DLD1 (cell line): Measurements from ENCODE around the gene PAN2.
"Not testable (repeated sequence)": the region's sequence is repeated elsewhere in the genome, so short reads cannot be mapped to it uniquely, and the experiment has no call there.

Experiments
- in situ Hi-C: cut with HindIII; loops from 2 replicates; pipeline ENCODE4 v1.10.0; 2017; ENCODE audit warnings: low sequenced_read_pairs

The PAN2 gene

GRCh38 chr12:56342290-56342689 lies 8.5 kb upstream of the PAN2 start:
- in situ Hi-C loops: not testable (repeated sequence)

DNA sequence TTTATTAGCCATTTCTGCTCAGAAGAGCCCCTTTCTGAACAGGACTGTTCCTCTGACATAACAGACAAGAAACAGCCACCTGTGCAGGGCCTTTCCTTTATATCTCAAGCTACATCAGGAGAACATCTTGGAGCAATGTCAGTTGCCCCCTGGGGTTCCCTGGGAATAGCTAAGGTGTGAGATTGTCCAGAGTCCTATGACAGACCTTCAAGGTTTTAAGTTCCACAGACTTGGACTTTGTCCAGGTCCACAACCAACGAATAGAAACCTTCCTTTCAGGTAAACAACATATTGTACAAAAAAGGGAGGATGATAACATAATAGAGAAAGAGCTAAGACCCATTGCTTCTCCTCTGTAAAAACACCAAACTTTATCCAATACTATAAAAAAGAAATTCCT lies 7.8 kb upstream of the PAN2 start:
- in situ Hi-C loops: no loop called here

DNA sequence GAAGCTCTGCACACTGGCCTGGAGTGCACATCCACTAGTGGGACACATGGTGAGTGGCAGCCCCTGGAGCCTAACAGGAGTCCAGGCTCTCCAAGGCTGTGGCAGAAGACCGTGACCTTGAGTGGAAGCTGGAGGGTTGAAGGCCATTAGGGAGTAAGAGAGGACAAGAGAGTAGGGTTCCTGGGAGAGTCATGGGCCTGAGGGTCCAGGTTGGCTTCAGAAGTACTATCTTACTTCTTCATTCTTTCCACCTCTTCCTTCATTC lies 5.3 kb upstream of the PAN2 start:
- in situ Hi-C loops: no loop called here

DNA sequence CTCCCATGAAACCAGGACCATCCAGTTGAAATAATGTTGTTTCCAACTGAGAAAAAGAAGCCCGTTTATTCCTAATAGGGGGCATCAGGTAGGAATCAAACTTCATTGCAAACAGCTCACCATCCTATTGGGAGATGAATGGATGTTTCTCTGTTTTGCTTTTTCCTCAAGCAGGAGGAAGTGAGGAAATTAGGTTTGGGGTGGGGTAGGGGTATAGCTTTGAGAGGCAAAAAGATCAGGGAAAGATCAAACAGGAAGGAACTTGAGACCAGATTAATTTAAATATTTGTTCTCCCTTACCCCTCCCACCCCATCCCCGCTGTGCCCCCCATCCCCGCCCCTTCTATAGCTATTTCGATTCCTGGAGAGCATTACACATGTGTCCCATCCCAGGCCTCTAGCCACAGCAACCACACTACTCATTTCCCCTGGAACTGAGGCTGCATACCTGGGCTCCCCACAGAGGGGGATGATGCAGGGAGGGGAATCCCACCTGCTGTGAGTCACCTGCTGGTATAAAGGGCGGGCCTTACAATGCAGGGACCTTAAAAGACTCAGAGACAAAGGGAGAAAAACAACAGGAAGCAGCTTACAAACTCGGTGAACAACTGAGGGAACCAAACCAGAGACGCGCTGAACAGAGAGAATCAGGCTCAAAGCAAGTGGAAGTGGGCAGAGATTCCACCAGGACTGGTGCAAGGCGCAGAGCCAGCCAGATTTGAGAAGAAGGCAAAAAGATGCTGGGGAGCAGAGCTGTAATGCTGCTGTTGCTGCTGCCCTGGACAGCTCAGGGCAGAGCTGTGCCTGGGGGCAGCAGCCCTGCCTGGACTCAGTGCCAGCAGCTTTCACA lies 4.7 kb upstream of the PAN2 start, which contains the start of gene IL23A:
Gene IL23A (plus strand): TSS at position 577 of the 850 bp plus-strand sequence. CDS start 161 bp downstream, at position 738.
- in situ Hi-C loops: no loop called here

GRCh38 chr12:56337753-56338251 lies 4.0 kb upstream of the PAN2 start:
- in situ Hi-C loops: no loop called here

DNA sequence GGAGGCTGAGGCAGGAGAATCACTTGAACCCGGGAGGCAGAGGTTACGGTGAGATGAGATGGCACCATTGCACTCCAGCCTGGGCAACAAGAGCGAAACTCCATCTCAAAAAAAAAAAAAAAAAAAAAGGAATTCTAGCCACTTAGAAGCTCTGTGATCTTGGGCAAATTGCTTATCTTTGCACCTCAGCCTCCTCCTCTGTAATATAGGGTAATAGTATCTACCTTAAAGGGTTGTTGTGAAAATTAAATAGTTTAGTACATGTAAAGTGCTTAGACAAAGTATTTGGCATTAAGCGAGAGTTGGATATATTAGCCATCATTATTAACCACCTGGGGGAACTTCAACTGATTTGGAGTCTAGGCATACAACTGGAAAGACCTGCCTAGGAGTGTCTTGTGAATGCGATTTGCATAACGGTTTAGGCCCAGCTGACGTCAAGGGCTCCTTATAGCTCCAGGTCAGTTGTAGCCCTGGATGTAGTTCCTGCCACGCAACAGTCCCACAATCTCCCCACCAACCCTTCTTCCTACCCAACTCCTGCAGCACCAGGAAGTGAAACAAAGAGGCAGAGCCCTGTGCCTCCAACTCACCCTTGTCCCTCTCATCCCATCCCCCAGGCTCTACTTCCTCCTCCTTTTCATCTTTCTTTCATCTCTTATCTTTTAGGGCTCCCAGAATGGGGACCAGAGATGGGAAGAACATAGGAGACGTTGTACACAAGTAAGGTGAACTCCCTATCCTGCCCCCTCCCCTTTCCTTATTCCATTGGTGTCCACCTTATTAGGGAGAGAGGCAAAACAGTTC lies 2.8 kb upstream of the PAN2 start:
- in situ Hi-C loops: no loop called here

GRCh38 chr12:56335527-56335926 lies 1.7 kb upstream of the PAN2 start:
- in situ Hi-C loops: not testable (repeated sequence)

DNA sequence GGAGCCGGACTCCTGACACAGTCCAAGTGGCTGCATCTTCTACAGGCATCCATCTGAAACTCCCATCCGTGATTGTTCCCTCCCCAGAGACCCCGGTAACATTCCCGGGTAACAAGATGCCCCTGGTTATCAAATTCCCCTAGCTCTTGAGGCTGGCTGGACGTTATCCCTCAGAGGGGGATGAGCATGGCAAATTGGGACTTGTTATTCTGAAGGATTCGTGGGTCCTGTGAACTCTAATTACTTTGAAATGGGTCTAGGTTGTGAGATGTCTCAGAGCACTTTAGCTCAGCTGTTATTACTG lies 642 bp upstream of the PAN2 start:
- in situ Hi-C loops: no loop called here

DNA sequence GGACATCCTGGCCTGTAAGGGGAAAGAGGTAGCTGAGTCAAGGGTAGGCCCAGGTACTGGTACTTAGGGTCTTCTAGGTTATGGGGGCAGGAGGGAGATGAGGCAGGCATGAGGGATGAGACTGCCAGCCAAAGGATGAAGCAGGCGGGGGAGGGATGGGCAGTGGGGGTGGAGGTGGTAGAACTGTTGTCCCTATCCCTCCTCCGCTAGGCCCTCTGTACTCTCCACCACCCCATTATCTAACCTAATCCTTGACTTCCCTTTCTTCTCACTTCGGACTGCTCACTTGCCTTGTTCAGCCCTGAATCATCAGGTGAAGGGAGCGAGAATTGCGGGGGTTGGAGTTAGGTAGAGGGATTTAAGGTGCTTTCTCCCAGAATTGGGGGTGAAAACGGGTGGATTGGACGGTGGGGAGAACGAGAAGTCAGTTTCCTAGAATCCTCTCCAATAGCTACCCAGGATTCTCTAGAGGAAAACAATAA lies 562 bp downstream of the PAN2 start:
- in situ Hi-C loops: no loop called here

- in situ Hi-C loops: no loop called here
These were observed 1.1 kb downstream of the PAN2 start for GRCh38 chr12:56332512-56333196.

GRCh38 chr12:56330936-56331490 lies 2.8 kb downstream of the PAN2 start:
- in situ Hi-C loops: no loop called here

DNA sequence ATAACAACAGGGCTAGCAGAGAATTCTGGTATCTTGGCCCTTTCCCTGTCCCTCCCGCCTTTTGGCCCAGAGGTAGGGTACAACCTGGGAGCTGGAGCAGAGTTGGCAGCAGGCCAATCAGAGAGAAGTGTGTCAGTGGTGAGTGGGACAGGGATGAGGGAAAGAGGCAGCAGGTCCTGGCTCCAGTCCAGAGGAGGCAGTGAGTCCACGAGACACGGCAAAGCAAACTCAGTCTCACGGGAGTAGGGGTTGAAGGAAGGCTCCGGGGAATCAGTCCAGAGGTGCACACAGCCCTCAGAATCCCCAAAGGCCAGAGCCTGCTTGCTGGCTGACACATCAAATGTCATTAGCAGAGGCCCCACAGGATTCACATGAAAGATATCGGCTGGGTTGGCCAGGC lies 7.3 kb downstream of the PAN2 start:
- in situ Hi-C loops: no loop called here

DNA sequence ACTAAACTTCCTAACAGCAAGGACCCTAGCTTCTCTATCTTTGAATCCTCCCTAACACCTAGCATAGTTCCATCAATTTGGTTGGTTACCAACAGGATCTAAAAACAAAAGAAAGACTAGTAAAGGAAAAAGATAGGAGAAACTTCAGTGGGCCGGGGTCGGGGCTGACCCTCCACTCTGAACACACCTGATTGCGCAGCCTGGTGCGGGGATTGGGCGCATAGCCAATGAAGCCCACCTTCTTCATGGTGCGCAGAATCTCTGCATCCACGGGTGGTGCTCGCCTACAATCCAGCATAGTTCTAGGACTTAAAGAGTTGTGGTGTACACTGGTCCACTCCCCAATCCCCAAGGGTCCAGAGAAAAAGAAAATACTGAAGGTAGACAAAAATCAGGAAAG lies 7.7 kb downstream of the PAN2 start:
- in situ Hi-C loops: no loop called here

GRCh38 chr12:56324206-56324605 lies 9.6 kb downstream of the PAN2 start:
- in situ Hi-C loops: no loop called here

DNA sequence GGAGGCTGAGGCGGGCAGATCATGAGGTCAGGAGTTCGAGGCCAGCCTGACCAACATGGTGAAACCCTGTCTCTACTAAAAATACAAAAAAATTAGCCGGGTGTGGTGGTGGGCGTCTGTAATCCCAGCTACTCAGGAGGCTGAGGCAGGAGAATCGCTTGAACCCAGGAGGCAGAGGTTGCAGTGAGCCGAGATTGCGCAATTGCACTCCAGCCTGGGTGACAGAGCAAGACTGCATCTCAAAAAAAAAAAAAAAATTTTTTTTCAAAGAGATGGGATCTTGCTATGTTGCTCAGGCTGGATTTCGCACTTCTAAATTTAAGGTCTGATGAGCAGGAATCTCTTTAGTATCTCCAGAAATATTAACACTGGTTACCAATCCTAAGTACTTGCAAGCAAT lies 12.2 kb downstream of the PAN2 start:
- in situ Hi-C loops: not testable (repeated sequence)

DNA sequence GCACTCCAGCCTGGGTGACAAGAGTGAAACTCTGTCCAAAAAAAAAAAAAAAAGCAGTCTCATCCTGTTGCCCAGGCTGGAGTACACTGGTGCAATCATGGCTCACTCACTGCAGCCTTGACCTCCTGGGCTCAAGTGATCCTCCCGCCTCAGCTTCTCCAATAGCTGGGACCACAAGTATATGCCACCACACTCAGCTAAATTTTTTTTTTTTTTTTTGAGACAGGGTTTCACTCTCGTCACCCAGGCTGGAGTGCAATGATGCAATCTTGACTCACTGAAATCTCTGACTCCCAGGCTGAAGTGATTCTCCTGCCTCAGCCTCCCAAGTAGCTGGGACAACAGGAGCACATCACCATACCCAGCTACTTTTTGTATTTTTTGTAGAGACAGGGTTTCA lies 12.8 kb downstream of the PAN2 start:
- in situ Hi-C loops: no loop called here

DNA sequence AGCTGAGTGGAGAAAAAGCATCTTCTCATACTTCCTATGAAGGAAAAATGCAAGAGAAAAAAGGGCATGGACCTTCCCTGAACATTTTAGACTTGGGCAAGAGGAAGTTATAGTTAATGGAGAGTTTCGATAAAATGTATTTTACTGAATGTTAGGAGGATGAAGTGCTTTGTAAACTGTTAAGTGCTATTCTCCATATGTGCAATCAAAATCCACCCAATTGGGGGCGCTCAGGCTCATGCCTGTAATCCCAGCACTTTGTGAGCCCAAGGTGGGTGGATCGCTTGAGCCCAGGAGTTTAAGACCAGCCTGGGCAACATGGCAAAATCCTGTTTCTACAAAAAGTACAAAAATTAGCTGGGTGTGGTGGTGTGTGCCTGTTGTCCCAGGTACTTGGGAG lies 16.1 kb downstream of the PAN2 start:
- in situ Hi-C loops: no loop called here

DNA sequence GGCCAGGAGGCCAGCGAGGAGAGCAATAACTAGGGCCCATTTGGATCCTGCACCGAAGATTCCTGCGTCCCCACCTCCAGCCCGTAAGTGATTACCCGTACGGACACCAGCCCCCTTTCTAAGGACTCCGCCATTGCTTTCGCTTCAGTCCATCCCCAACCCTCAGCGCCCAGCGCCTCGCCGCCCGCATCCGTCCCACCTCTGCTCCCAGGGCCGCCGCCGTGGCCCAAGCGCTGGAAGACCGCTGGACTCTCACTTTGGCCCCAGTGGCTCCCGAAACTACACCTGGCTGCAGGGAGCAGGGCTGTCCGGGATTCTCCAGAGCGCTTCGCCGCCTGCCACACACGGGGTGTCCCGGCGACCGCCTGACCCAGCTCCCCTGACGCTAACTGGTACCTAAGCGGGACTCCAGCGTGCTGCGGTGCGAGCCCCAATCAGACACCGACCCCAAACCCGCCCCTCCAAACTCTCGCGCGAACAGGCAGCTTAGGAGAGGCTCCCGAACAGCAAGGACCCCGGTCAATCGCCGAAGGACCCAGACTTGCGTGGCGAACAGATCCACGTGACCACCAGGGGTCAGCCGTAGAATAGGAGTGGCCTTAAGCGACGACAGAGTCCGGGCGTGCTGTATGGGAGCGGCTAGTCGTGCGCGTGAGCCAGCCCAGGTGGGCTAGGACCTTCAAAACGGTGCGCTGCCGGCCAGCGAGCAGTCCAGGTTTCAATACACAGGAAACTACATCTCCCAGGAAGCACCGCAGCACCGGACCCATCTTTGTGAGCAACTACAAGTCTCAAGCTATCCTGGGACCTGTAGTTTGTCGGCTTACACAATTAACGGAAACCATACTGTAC lies 18.0 kb downstream of the PAN2 start, which contains the start of gene CNPY2:
Gene CNPY2 (minus strand): TSS at position 367 of the 852 bp plus-strand sequence. CDS start 771 bp downstream, outside the sequence.
- in situ Hi-C loops: no loop called here

- in situ Hi-C loops: no loop called here
These were observed 18.6 kb downstream of the PAN2 start for GRCh38 chr12:56315249-56315621.

DNA sequence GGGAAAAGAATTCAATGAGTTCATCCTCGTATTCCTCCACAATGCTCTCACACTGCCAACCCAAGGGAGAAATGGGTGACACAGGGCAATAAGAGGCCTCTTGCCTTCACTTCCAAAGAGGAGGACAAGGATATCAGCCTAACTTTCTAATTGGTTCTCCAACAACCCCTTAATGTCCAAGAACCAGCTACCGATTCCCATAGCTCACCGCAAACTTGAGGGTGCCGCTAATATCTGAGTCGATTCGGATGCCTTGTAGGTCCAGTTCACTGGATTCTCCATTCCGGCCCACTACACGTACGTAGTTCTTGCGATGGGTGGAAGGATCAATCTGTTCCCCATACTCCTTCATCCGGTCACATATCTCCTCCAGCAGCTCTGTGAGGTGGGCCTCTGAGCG lies 22.8 kb downstream of the PAN2 start:
- in situ Hi-C loops: no loop called here
